Neural cell (in vitro differentiated cells): ENCODE data around the gene CEACAM4.

Source experiments
- CTCF ChIP-seq: fragments of 450-650 bp; IDR thresholded peaks from 2 replicates; pipeline ENCODE4 v1.5.1; 2014; ENCODE audit warnings: antibody characterized with exemption, mild to moderate bottlenecking, moderate library complexity; ENCODE audit not compliant: poor library complexity, severe bottlenecking
- EP300 ChIP-seq: fragments of 450-650 bp; conservative IDR thresholded peaks from 2 replicates; pipeline ENCODE4 v1.6.1; 2014; ENCODE audit warnings: antibody characterized with exemption, mild to moderate bottlenecking, moderate library complexity; ENCODE audit not compliant: poor library complexity, severe bottlenecking
- EZH2 ChIP-seq: fragments of 200-600, 300-800 bp; shearing (Covaris generic), sonication (generic); IDR thresholded peaks from 2 replicates; pipeline ENCODE4 v1.6.1; 2014; ENCODE audit warnings: antibody characterized with exemption, low read length, borderline replicate concordance, mild to moderate bottlenecking; ENCODE audit not compliant: insufficient read depth, poor library complexity, severe bottlenecking
- POLR2AphosphoS5 ChIP-seq: IDR thresholded peaks from 2 replicates; pipeline ENCODE4 v1.6.1; 2012
- RAD21 ChIP-seq: fragments of 450-650 bp; conservative IDR thresholded peaks from 2 replicates; pipeline ENCODE4 v1.6.1; 2014; ENCODE audit warnings: antibody characterized with exemption, mild to moderate bottlenecking, moderate library complexity
- REST ChIP-seq: IDR thresholded peaks from 2 replicates; pipeline ENCODE4 v1.6.1; 2012; ENCODE audit warnings: borderline replicate concordance
- SMC3 ChIP-seq: fragments of 450-650 bp; conservative IDR thresholded peaks from 2 replicates; pipeline ENCODE4 v1.6.1; 2014; ENCODE audit warnings: antibody characterized with exemption, mild to moderate bottlenecking, moderate library complexity; ENCODE audit not compliant: poor library complexity
- TAF1 ChIP-seq: IDR thresholded peaks from 2 replicates; pipeline ENCODE4 v1.6.1; 2012; ENCODE audit warnings: low read depth

- TF ChIP-seq RAD21 (no peak), EZH2 (no peak), TAF1 (no peak), EP300 (no peak), REST (no peak), CTCF (no peak), SMC3 (no peak), POLR2AphosphoS5 (no peak)
Observed at GRCh38 chr19:41626877-41627276, at the start of gene CEACAM4.
